Duodenal mucosa (tissue), 2 donors: ENCODE results near the gene FBRS.
"Not testable (repeated sequence)": the region's sequence is repeated elsewhere in the genome, so short reads cannot be mapped to it uniquely, and the experiment has no call there.

Experiments
- H3K27ac ChIP-seq: one replicate; pipeline ENCODE4 v1.7.0; 2013; ENCODE audit warnings: low read depth, low read length
- H3K27me3 ChIP-seq, 2 donors: one replicate each; pipeline ENCODE4 v1.7.0; 2013; ENCODE audit warnings: low read length in 2 of 2, control low read depth in 1 of 2; ENCODE audit not compliant: insufficient read depth in 2 of 2, control insufficient read depth in 1 of 2
- H3K36me3 ChIP-seq, 2 donors: one replicate each; pipeline ENCODE4 v1.7.0; 2013; ENCODE audit warnings: low read length in 2 of 2, control low read depth in 1 of 2; ENCODE audit not compliant: insufficient read depth in 2 of 2, control insufficient read depth in 1 of 2
- H3K4me1 ChIP-seq, 2 donors: one replicate each; pipeline ENCODE4 v1.7.0; 2013; ENCODE audit warnings: low read length in 2 of 2, control low read depth in 1 of 2; ENCODE audit not compliant: insufficient read depth in 2 of 2, control insufficient read depth in 1 of 2
- H3K4me3 ChIP-seq, 2 donors: one replicate each; pipeline ENCODE4 v1.7.0; 2013; ENCODE audit warnings: low read length in 2 of 2, low read depth in 1 of 2
- H3K9ac ChIP-seq, 2 donors: one replicate each; pipeline ENCODE4 v1.7.0; 2013; ENCODE audit warnings: low read length in 2 of 2, low read depth in 1 of 2
- H3K9me3 ChIP-seq, 2 donors: one replicate each; pipeline ENCODE4 v1.7.0; 2013; ENCODE audit warnings: low read length in 2 of 2, control low read depth in 1 of 2; ENCODE audit not compliant: control insufficient read depth in 1 of 2

Gene FBRS

DNA sequence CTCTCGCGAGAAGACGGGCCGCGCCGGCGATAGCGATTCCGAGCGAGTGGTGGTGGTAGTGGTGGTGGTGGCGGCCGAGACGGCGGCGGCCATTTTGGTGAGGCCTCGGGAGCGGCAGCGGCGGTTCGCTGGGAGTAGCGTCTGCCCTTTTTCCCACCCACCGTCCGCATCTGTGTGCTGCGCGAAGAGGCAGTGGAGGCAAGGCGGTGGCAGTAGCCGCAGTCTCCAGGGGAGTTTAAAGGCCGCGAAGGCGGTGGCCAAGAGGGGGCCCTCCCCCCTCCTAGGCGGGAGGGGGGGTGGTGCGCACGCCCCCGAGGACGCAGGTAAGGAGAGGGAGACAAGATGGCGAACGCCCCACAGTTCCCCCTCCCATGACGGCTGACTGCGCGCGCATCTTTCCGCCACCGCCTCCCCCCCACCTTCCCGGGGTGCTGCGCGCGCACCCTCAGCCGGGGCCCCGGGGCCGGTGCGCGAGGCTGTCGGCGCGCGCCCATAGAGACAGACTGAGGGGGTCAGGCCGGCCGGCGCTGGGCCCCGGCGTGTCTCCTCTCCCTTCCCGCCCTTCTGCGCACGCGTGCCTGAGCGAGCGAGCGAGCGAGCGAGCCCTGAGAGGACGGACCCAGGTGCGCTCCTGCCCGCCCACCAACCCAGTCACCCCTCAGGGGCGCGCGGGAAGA, 40.0 kb downstream of the FBRS start:
- Histone ChIP-seq H3K4me3 (peak overlapping the region; percentile 90), H3K9ac (peak overlapping the region; percentile 94 to 98), H3K27ac (peak overlapping the region; percentile 100), H3K36me3 (peaks cover 17 to 29% of the 10 kb centered on the region in 2 donors), H3K4me1 (peaks cover 14 to 16% of the 10 kb centered on the region in 2 donors), H3K9me3 (no peaks in the 10 kb centered on the region), H3K27me3 (no peaks in the 10 kb centered on the region)

DNA sequence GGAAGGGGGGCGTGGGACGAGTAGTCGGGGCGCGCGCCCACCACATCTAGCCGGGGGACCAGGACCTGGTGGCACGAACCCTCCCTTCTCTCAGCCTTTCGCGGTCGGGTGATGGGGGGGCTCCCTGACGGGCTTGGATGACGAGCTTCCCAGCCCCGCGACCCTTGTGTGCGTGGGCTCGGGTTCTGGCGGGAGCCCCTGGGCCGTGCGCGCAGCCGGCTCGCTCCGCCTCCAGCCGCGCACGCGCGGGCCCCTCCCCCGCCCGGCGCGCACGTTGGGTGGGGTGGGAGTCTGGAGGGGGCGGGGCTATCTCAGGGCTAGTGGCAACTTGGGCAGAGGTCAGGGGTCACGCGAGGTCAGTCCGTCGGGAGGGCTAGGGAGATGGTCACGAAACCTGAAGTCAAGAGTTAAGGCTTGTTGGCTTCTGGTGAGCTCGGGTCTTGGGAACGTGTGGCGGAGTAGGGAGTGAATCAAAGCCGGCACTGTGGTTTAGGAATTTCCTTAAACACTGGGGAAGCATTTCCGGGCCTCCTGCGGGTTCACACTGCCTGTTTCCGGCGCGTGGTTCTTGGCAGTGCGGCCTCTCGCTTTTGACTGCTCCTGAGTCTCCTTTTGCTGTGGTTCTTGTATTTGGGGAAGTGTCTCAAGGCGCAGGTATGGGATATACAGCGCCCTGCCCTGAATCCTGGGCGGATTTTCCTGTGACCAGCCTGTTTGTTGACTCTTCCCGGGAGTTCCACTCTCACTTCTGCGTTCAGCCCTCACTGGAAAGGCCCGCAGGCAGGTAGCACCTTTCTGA, 40.8 kb downstream of the FBRS start, which contains the start of gene SRCAP:
SRCAP (plus strand) TSS at position 356 of the 799 bp plus-strand sequence. CDS start 1,654 bp downstream, outside the sequence.
- Histone ChIP-seq H3K4me3 (peak within 1 kb of the TSS; percentile 90), H3K36me3 (peaks cover 19 to 33% of the 10 kb centered on the region in 2 donors), H3K9me3 (no peaks in the 10 kb centered on the region), H3K27me3 (no peaks in the 10 kb centered on the region), H3K9ac (peak within 1 kb of the TSS; percentile 94 to 98), H3K27ac (peak within 1 kb of the TSS; percentile 100), H3K4me1 (peaks cover 11 to 14% of the 10 kb centered on the region in 2 donors)

DNA sequence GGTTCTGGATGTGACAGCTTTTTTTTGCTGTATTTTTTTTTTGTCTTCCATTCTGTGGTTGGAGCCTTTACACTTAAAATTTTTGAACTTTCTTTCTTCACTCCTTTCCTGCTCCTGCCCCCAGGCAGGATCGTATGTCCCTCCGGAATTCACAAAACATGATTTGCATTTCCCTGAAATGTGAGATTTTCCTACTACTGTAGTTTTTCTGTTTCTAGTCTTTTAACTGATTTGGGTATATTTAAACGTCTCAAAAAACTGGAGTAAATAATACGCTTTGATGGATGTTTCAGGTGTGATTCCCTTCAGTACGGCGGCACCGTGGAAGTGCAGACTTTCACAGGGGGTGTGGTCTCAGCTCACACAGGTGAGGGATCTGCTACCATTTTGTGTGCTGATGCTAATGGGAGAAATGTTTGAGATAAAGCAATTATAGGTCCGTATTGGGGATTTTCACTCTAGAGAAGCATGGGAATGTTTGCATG, 41.4 kb downstream of the FBRS start:
- Histone ChIP-seq H3K4me1 (peaks cover 11 to 14% of the 10 kb centered on the region in 2 donors), H3K9ac (peak overlapping the region; percentile 94 to 98), H3K27me3 (no peaks in the 10 kb centered on the region), H3K9me3 (no peaks in the 10 kb centered on the region), H3K4me3 (peak overlapping the region; percentile 90), H3K36me3 (peaks cover 25 to 39% of the 10 kb centered on the region in 2 donors), H3K27ac (peak overlapping the region; percentile 100)

GRCh38 chr16:30700491-30700890, 42.3 kb downstream of the FBRS start:
- Histone ChIP-seq H3K27me3 (no peaks in the 10 kb centered on the region), H3K9ac (no peak overlapping the region), H3K27ac (no peak overlapping the region), H3K4me1 (peaks cover 11 to 14% of the 10 kb centered on the region in 2 donors), H3K36me3 (peaks cover 26 to 44% of the 10 kb centered on the region in 2 donors), H3K9me3 (no peaks in the 10 kb centered on the region), H3K4me3 (no peak overlapping the region)

DNA sequence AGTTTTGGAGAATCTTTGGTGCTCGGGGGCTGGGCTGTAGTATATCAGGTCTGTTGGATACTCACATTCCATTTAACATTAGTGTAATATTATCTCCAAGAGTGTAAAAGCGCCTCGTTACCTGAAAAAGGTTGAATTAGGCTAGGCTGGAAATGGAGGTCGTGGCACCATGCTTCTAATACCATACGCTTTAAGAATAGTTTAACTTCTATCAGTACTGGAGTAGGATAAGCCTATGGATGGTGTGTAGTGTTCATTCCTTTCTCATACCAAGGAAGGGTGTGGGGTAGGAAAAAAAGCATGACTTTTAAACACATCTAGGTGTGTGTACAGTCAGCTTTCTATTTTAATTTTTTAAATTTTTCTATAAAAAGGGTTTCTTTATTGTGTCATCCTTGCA, 42.7 kb downstream of the FBRS start:
- Histone ChIP-seq H3K27ac (no peak overlapping the region), H3K9me3 (no peaks in the 10 kb centered on the region), H3K9ac (no peak overlapping the region), H3K4me3 (no peak overlapping the region), H3K4me1 (peaks cover 11 to 14% of the 10 kb centered on the region in 2 donors), H3K27me3 (no peaks in the 10 kb centered on the region), H3K36me3 (peaks cover 26 to 49% of the 10 kb centered on the region in 2 donors)

DNA sequence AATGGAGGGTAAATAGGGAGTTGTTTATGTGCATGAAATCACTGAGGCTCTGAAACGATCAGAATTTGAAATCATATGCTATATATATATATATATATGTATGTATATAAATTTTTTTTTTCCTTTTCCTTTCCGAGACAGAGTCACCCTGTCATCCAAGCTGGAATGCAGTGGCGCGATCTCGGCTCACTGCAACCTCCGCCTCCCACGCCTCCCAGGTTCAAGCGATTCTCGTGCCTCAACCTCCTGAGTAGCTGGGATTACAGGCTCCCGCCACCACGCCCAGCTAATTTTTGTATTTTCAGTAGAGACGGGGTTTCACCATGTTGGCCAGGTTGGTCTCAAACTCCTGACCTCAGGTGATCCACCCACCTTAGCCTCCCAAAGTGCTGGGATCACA, 44.8 kb downstream of the FBRS start:
- H3K4me1 ChIP-seq = peaks cover 11% of the 10 kb centered on the region in 2 donors
- not testable (repeated sequence) for H3K9ac ChIP-seq, H3K27ac ChIP-seq, H3K4me3 ChIP-seq, H3K9me3 ChIP-seq, H3K27me3 ChIP-seq
- peaks cover 42 to 70% of the 10 kb centered on the region in 2 donors for H3K36me3 ChIP-seq

GRCh38 chr16:30703971-30704370, 45.7 kb downstream of the FBRS start:
- H3K4me3 ChIP-seq = no peak overlapping the region
- no peak overlapping the region for H3K9ac ChIP-seq
- peaks cover 43 to 79% of the 10 kb centered on the region in 2 donors for H3K36me3 ChIP-seq
- H3K27ac ChIP-seq = no peak overlapping the region
- H3K9me3 ChIP-seq = no peaks in the 10 kb centered on the region
- no peaks in the 10 kb centered on the region for H3K27me3 ChIP-seq
- peaks cover 11% of the 10 kb centered on the region in 2 donors for H3K4me1 ChIP-seq

DNA sequence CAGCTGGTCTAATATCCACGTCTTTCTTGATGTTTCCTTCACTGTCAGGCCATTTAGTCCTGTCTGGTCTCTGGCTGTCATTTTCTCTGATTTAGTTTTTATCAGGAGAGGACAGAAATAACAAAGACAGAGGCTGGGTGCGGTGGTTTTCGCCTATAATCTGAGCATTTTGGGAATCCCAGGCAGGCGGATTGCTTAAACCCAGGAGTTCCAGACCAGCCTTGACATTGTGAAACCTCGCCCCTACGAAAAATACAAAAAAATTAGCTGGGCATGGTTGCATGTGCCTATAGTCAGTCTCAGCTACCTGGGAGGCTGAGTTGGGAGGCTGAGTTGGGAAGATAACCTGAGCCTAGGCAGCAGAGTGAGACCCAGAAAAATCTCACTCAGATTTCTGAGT, 47.8 kb downstream of the FBRS start:
- peaks cover 54 to 86% of the 10 kb centered on the region in 2 donors for H3K36me3 ChIP-seq
- H3K27ac ChIP-seq = no peak overlapping the region
- no peak overlapping the region for H3K4me3 ChIP-seq
- H3K4me1 ChIP-seq = no peaks in the 10 kb centered on the region
- H3K27me3 ChIP-seq = no peaks in the 10 kb centered on the region
- no peak overlapping the region for H3K9ac ChIP-seq
- no peaks in the 10 kb centered on the region for H3K9me3 ChIP-seq

DNA sequence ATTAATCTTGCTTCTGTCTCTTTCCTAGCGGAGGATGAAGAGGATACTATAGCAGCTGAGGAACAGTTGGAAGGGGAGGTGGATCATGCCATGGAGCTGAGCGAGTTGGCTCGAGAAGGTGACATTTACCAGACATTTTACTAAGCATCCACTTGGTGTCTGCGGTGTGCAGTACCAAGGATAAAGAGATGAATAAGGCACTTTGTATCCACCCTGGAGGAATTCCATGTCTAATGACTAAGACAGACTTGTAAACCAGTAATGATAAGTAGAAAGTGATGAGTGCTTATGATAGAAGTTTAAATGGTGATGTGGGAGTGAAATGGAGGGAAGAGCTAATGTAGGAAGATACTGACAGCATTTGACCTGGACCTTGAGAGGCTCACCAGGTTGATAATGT, 52.7 kb downstream of the FBRS start:
- no peak overlapping the region for H3K9ac ChIP-seq
- H3K27ac ChIP-seq = no peak overlapping the region
- H3K4me3 ChIP-seq = no peak overlapping the region
- H3K36me3 ChIP-seq = peaks cover 73 to 93% of the 10 kb centered on the region in 2 donors
- H3K27me3 ChIP-seq = no peaks in the 10 kb centered on the region
- H3K4me1 ChIP-seq = no peaks in the 10 kb centered on the region
- H3K9me3 ChIP-seq = no peaks in the 10 kb centered on the region

- Histone ChIP-seq H3K4me1 (no peaks in the 10 kb centered on the region), H3K9me3 (no peaks in the 10 kb centered on the region), H3K27me3 (no peaks in the 10 kb centered on the region), H3K9ac (no peak overlapping the region), H3K4me3 (no peak overlapping the region), H3K36me3 (peaks cover 77 to 93% of the 10 kb centered on the region in 2 donors), H3K27ac (no peak overlapping the region)
These were observed 53.5 kb downstream of the FBRS start for GRCh38 chr16:30711712-30712111.
